IPS-18a (cell line): ENCODE data around the gene ERMARD.
"Not testable (repeated sequence)": the region's sequence is repeated elsewhere in the genome, so short reads cannot be mapped to it uniquely, and the experiment has no call there.

Experiments used
- H3K27ac ChIP-seq: one replicate; pipeline ENCODE4 v1.5.1; 2013; ENCODE audit warnings: low read length
- H3K27me3 ChIP-seq: one replicate; pipeline ENCODE4 v1.6.1; 2013; ENCODE audit warnings: mild to moderate bottlenecking, low read length; ENCODE audit not compliant: control insufficient read depth, insufficient read depth
- H3K36me3 ChIP-seq: one replicate; pipeline ENCODE4 v1.6.1; 2013; ENCODE audit warnings: low read depth, low read length; ENCODE audit not compliant: control insufficient read depth
- H3K4me1 ChIP-seq: one replicate; pipeline ENCODE4 v1.6.1; 2013; ENCODE audit warnings: low read depth, low read length; ENCODE audit not compliant: control insufficient read depth
- H3K4me3 ChIP-seq: one replicate; pipeline ENCODE4 v1.5.1; 2013; ENCODE audit warnings: low read length
- H3K9ac ChIP-seq: one replicate; pipeline ENCODE4 v1.6.1; 2013; ENCODE audit warnings: mild to moderate bottlenecking, low read length, moderate library complexity
- H3K9me3 ChIP-seq: one replicate; pipeline ENCODE4 v1.6.1; 2013; ENCODE audit warnings: low read depth, low read length; ENCODE audit not compliant: control insufficient read depth

ERMARD gene

DNA sequence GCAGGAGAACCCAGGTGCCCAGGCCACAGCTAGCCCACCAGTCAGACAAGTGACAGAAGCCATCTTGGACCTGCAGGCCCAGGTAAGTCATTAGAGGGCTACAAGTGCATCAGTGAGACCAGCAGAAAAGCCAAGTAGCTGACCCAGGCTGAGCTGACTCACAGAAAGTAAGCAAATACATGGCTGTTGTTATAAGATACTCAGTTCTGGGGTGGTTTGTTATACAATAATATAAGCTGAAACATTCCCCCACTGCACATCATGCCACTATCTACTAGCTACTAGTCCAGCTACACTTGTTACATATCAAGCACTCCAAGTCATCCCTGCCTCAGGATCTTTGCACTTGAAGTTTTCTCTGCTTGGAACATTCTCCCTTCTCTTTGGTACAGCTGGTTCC lies 10.1 kb upstream of the ERMARD start:
- no peak overlapping the region for H3K4me3 ChIP-seq
- H3K36me3 ChIP-seq = no peaks in the 10 kb centered on the region
- no peaks in the 10 kb centered on the region for H3K9me3 ChIP-seq
- H3K9ac ChIP-seq = no peak overlapping the region
- H3K4me1 ChIP-seq = no peaks in the 10 kb centered on the region
- H3K27me3 ChIP-seq = no peaks in the 10 kb centered on the region
- no peak overlapping the region for H3K27ac ChIP-seq

DNA sequence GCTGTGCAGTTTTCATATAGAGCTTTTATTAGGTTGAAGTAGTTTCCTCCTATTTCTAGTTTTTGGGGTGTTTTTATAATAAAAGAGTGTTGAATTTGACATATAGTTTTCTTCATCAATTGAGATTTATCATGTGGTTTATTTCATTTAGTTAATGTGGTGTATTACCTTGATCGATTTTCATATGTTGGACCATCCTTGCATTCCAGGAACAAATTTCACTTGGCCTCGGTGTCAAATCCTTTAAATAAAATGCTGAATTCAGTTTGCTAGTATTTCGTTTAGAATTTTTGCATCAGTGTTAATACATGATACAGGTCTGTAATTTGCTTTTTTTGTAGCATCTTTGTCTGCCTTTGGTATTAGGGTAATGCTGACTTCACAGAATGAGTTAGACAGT lies 6.0 kb upstream of the ERMARD start:
- Histone ChIP-seq H3K9me3 (no peaks in the 10 kb centered on the region), H3K27ac (no peak overlapping the region), H3K4me1 (no peaks in the 10 kb centered on the region), H3K4me3 (no peak overlapping the region), H3K36me3 (no peaks in the 10 kb centered on the region), H3K27me3 (no peaks in the 10 kb centered on the region), H3K9ac (no peak overlapping the region)

DNA sequence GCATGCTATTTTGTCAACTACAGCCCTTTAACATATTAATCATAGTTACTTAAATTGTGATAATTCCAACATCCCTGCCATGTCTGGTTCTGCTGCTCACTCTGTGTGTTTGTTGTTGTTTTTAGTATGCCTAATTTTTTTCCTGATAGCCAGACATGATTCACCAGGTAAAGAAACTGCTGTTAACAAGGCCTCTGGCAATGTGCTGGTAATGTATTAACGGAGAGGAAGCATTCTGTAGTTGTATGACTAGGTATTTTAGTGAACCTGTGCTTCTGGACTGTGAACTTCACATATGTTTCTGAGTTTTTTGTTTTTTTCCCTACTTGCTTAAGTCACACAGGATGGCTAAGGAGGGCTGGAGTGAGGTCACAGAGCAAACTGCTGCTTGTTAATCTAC lies 4.9 kb upstream of the ERMARD start:
- Histone ChIP-seq H3K9ac (no peak overlapping the region), H3K36me3 (no peaks in the 10 kb centered on the region), H3K4me1 (no peaks in the 10 kb centered on the region), H3K4me3 (no peak overlapping the region), H3K27ac (no peak overlapping the region), H3K27me3 (no peaks in the 10 kb centered on the region), H3K9me3 (no peaks in the 10 kb centered on the region)

DNA sequence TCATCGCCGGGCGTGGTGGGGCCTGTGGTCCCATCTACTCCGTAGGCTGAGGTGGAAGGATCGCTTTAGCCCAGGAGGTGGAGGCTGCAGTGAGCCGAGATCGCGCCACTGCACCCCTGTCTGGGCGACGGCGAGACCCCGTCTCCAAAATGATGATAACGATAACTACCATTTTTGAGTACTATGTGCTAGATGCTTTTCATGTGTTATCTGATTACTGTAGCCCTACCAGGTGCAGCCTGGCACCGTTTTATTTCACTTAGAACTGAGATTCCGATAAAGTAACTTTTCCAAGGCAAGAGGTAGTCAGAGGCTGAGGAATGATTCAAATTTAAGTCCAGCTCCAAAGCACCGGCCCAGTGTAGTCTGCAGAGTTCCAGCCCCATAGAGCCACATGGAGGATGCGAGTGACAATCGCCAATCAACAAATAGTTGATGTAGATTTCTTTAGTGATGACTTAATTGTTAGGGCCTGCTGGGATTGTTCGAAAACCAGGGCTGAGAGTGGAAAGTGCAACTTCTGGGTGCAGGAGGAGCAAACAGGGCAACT lies 727 bp downstream of the ERMARD start:
- Histone ChIP-seq H3K36me3 (no peaks in the 10 kb centered on the region), H3K9ac (peak overlapping the region; percentile 88), H3K27me3 (no peaks in the 10 kb centered on the region), H3K27ac (peak overlapping the region; percentile 91), H3K9me3 (no peaks in the 10 kb centered on the region), H3K4me1 (peaks cover 11% of the 10 kb centered on the region), H3K4me3 (peak overlapping the region; percentile 62)

DNA sequence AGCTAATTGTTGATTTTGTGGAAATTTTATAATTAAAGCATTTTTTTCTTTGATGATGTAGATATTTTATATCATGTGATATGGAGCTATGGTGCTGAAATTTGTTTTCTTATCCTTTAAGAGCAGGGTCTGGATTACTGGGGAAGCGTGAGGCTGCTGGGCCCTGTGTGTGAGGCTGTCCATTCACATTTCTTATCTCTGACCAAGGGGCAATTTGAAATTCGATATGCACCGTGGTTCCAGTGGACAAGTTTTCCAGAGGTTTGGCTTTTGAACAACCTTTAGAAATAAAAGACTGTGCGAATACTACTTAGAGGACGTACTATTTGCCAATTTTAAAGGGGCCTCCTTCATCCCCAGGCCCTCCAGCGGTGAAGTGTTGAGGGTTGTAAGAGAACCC lies 3.7 kb downstream of the ERMARD start:
- peaks cover 20% of the 10 kb centered on the region for H3K36me3 ChIP-seq
- no peak overlapping the region for H3K27ac ChIP-seq
- peaks cover 11% of the 10 kb centered on the region for H3K4me1 ChIP-seq
- H3K9ac ChIP-seq = no peak overlapping the region
- no peaks in the 10 kb centered on the region for H3K9me3 ChIP-seq
- H3K4me3 ChIP-seq = no peak overlapping the region
- no peaks in the 10 kb centered on the region for H3K27me3 ChIP-seq

DNA sequence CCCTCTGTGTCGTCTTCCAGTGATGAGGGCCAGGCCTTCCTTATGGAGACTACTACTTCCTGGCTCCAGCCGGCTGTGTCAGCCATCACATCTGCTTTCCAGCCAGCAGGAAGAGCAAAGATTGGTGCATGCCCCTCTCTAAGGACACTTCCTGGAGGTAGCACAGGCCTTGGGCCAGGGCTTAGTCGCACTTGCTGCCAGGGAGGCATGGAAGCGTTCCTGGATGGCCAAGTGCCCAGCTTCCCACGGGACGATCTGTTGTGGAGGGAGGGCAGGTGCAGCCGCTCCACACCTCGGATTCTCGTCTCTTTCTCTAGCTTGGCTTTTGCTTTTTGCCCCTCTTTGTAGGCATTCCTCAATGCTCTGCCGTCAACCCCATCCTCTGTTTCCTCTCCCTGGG lies 11.9 kb downstream of the ERMARD start:
- H3K9ac ChIP-seq = no peak overlapping the region
- H3K27me3 ChIP-seq = no peaks in the 10 kb centered on the region

DNA sequence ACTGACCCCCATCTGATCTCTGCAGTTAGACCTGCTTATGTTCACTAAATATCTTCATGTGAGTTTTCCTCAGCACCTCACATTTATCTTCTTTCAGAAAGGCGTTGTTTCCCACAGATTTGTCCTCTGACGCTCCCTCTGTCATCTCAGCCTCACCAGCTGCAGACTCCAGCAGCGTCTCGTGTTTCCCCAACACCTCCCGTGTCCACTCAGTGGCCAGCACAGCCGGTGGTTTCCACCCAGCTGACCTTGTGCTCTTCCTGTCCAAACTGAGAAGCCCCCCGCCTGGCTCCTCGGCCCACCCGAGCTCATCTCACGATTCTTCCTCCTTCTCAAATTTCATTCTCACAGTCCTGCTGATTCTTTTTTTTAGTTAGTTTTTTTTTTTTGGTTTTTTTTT lies 12.5 kb downstream of the ERMARD start:
- Histone ChIP-seq H3K9me3 (no peaks in the 10 kb centered on the region), H3K27me3 (no peaks in the 10 kb centered on the region), H3K27ac (no peak overlapping the region), H3K36me3 (peaks cover 38% of the 10 kb centered on the region), H3K4me1 (no peaks in the 10 kb centered on the region), H3K4me3 (no peak overlapping the region), H3K9ac (no peak overlapping the region)

More for the DNA sequence above, 11.9 kb downstream of the ERMARD start:
- Histone ChIP-seq H3K4me3 (no peak overlapping the region), H3K36me3 (peaks cover 37% of the 10 kb centered on the region), H3K9me3 (no peaks in the 10 kb centered on the region), H3K4me1 (no peaks in the 10 kb centered on the region), H3K27ac (no peak overlapping the region)

DNA sequence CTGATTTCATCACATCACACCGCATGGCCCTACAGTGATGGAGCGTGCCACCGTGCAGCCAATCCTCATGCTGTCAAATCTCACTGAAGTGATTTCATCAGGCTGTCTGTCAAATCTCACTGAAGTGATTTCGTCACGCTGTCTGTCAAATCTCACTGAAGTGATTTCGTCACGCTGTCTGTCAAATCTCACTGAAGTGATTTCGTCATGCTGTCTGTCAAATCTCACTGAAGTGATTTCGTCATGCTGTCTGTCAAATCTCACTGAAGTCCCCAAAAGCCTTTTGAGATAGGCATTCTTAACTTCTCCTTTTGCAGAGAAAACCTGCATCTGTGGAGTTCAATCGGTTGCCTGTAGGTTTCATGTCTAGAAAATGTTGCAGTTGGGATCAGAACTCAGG lies 14.4 kb downstream of the ERMARD start:
- not testable (repeated sequence) for H3K4me3 ChIP-seq, H3K4me1 ChIP-seq, H3K9ac ChIP-seq, H3K9me3 ChIP-seq, H3K27me3 ChIP-seq, H3K27ac ChIP-seq
- H3K36me3 ChIP-seq = peaks cover 23% of the 10 kb centered on the region

DNA sequence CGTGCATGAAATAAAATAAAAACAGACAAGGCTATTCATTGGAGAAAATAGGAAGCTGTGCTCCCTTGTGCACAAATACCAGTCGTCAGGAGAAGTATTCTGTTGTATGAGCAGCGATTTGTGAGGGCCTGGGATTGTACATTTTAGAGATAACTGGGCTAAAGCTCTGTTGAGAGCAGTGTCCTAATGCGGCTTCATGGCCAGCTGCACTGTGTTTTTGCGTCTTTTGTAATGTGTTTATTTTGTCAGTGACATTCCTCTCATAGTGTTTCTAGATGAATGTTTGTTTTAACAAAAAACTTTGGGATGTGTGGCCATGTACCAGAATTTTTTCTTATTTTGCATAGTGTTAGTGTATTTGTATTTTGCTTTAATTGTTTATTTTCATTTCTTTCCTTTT lies 14.8 kb downstream of the ERMARD start:
- H3K4me1 ChIP-seq = no peaks in the 10 kb centered on the region
- no peaks in the 10 kb centered on the region for H3K9me3 ChIP-seq
- peaks cover 18% of the 10 kb centered on the region for H3K36me3 ChIP-seq
- H3K9ac ChIP-seq = no peak overlapping the region
- no peak overlapping the region for H3K27ac ChIP-seq
- no peaks in the 10 kb centered on the region for H3K27me3 ChIP-seq
- H3K4me3 ChIP-seq = no peak overlapping the region

DNA sequence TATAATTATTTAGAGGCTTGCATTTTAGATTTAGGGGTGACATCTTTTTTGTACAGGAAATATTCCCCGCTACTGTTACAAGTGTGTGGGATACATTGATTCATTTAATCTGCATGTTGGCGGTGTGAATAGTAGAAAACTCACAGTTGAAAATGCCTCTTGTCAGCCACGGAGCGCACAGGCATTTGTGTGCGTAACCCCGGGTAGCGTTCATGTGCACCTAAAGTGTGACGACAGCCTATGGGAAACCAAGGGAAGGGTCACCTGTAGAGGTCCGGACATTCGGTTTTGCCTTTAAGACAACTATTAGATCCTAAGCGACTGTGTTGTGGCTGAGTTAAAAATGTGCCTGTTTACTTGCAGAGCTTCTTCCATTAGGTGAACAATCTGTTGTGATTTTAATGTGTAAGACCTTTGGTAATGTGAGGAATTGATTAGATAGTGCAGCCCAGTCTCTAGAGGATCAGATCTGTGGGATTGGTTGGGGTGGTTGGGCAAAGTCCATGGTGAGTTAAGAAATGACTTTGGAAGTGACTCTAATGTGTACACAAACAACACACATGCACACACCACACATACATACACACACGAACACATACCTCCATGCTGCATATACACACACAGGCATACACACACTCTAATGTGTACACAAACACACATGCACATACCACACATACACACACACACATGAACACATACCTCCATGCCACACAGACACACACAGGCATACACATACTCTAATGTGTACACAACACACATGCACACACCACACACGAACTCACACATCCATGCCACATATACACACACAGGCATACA lies 15.7 kb downstream of the ERMARD start:
- Histone ChIP-seq H3K27ac (no peak overlapping the region), H3K4me1 (no peaks in the 10 kb centered on the region), H3K36me3 (peaks cover 18% of the 10 kb centered on the region), H3K4me3 (no peak overlapping the region), H3K9ac (no peak overlapping the region), H3K27me3 (no peaks in the 10 kb centered on the region), H3K9me3 (no peaks in the 10 kb centered on the region)

DNA sequence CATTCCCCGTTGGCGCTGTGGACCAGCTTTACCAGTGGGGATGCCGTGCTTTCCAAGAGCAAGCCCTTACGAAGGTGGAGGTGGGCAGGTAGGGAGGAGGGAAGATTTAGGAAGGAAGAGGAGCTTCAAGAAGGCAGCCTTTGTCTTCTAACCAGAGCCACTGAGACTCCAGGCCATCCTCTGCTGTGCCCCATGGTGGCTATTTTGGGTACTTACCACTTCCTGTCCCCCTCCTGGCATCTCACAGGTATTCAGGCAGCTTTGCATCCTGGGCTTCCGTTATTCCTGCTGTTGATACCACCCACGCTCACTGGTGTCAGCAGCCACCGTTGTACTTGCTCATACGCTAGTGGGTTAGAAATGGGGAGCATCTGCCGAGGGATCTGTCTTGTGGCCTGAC lies 22.9 kb downstream of the ERMARD start:
- H3K27me3 ChIP-seq = no peaks in the 10 kb centered on the region
- H3K4me3 ChIP-seq = no peak overlapping the region
- no peaks in the 10 kb centered on the region for H3K36me3 ChIP-seq
- H3K9ac ChIP-seq = no peak overlapping the region
- H3K9me3 ChIP-seq = no peaks in the 10 kb centered on the region
- H3K4me1 ChIP-seq = no peaks in the 10 kb centered on the region
- H3K27ac ChIP-seq = no peak overlapping the region

DNA sequence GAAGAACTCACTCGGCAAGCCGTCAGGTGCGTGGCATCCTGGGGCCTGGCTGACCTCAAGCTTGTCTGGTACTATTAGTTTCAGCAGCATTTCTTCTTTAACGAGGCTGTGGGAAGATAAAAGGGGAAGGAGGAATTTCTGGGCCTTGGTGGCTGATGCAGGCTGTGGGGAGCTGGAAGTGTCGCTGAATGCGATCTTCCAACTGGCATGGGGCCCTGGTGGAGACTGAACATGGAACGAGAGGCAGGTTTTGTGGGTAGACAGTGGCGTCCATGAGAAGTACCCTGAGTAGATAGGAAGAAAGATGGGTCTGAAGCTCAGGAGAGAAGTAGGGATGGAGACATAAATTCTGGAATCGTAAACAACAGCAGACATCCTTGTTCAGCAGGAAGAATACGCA lies 23.9 kb downstream of the ERMARD start:
- Histone ChIP-seq H3K27ac (no peak overlapping the region), H3K4me3 (no peak overlapping the region), H3K36me3 (no peaks in the 10 kb centered on the region), H3K27me3 (no peaks in the 10 kb centered on the region), H3K9me3 (no peaks in the 10 kb centered on the region), H3K4me1 (no peaks in the 10 kb centered on the region), H3K9ac (no peak overlapping the region)
